Measurements from ENCODE around the gene POLD1. TPM values are rescaled to one million over a fixed set of nuclear protein-coding genes. Genes with fewer than 3 reads are reported as not detected.

Gene POLD1
- total RNA-seq, 1 donor from 2014 or later: 151 TPM

DNA sequence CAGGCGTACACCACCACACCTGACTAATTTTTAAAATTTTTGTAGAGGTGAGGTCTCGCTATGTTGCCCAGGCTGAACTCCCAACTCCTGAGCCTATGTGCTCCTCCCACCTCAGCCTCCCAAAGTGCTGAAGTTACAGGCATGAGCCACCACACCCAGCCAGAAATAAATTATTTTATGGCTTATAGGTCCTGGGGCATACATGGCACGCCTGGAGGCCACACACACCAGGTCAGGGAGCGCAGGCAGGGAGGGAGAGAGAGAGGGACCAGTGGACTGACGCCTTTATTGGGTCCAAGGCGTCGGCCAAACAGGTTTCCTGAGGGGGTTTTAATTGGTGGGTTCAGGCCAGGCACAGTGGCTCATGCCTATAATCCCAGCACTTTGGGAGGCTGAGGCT is 41.4 kb downstream of the POLD1 start:
- peaks cover 21% of the 10 kb centered on the region for H3K27me3 Mint-ChIP-seq (ENCODE audit: low read depth)
- TF ChIP-seq CTCF (conservative IDR thresholded peaks at IDR 0.05): no peak
- no peak overlapping the region for H3K4me3 Mint-ChIP-seq
- H3K27ac Mint-ChIP-seq (ENCODE audit: unreplicated experiment): no peak overlapping the region
- DNase-seq (ENCODE audit: low read depth, low spot score): no peak
- no peaks in the 10 kb centered on the region for H3K9me3 Mint-ChIP-seq
- peaks cover 4% of the 10 kb centered on the region for H3K4me1 Mint-ChIP-seq
- no peaks in the 10 kb centered on the region for H3K36me3 Mint-ChIP-seq (ENCODE audit: low read depth)

- Mint-ChIP-seq H3K27me3 (ENCODE audit: low read depth) (peaks cover 26% of the 10 kb centered on the region), H3K4me3 (no peak overlapping the region), H3K36me3 (ENCODE audit: low read depth) (no peaks in the 10 kb centered on the region), H3K27ac (ENCODE audit: unreplicated experiment) (no peak overlapping the region), H3K9me3 (no peaks in the 10 kb centered on the region), H3K4me1 (peaks cover 11% of the 10 kb centered on the region)
- DNase-seq (ENCODE audit: low read depth, low spot score): no peak
- TF ChIP-seq CTCF (conservative IDR thresholded peaks at IDR 0.05): no peak
These were observed 43.3 kb downstream of the POLD1 start for GRCh38 chr19:50427318-50427925.

- Mint-ChIP-seq H3K36me3 (ENCODE audit: low read depth) (no peaks in the 10 kb centered on the region), H3K4me3 (no peak overlapping the region), H3K9me3 (no peaks in the 10 kb centered on the region), H3K4me1 (peaks cover 11% of the 10 kb centered on the region), H3K27ac (ENCODE audit: unreplicated experiment) (no peak overlapping the region), H3K27me3 (ENCODE audit: low read depth) (peaks cover 31% of the 10 kb centered on the region)
- TF ChIP-seq CTCF (conservative IDR thresholded peaks at IDR 0.05): no peak
- no peak for DNase-seq (ENCODE audit: low read depth, low spot score)
These were observed 43.9 kb downstream of the POLD1 start for GRCh38 chr19:50427997-50428425.

GRCh38 chr19:50428772-50429463 is 44.8 kb downstream of the POLD1 start:
- no peaks in the 10 kb centered on the region for H3K9me3 Mint-ChIP-seq
- TF ChIP-seq CTCF (conservative IDR thresholded peaks at IDR 0.05): no peak
- H3K27ac Mint-ChIP-seq (ENCODE audit: unreplicated experiment): no peak overlapping the region
- H3K4me1 Mint-ChIP-seq: peaks cover 11% of the 10 kb centered on the region
- peaks cover 40% of the 10 kb centered on the region for H3K27me3 Mint-ChIP-seq (ENCODE audit: low read depth)
- H3K4me3 Mint-ChIP-seq: no peak overlapping the region
- no peaks in the 10 kb centered on the region for H3K36me3 Mint-ChIP-seq (ENCODE audit: low read depth)
- DNase-seq (ENCODE audit: low read depth, low spot score): no peak

- no peak for DNase-seq (ENCODE audit: low read depth, low spot score)
- peak overlapping the region; percentile 93 for H3K4me3 Mint-ChIP-seq
- H3K27me3 Mint-ChIP-seq (ENCODE audit: low read depth): peaks cover 47% of the 10 kb centered on the region
- peaks cover 11% of the 10 kb centered on the region for H3K4me1 Mint-ChIP-seq
- no peaks in the 10 kb centered on the region for H3K36me3 Mint-ChIP-seq (ENCODE audit: low read depth)
- no peaks in the 10 kb centered on the region for H3K9me3 Mint-ChIP-seq
- no peak overlapping the region for H3K27ac Mint-ChIP-seq (ENCODE audit: unreplicated experiment)
- no peak for TF ChIP-seq CTCF (conservative IDR thresholded peaks at IDR 0.05)
These were observed 46.8 kb downstream of the POLD1 start for GRCh38 chr19:50430888-50431342.

Data from neural crest cell (in vitro differentiated cells).